ENCODE data around the gene SLC25A25.
"Not testable (repeated sequence)": the region's sequence is repeated elsewhere in the genome, so short reads cannot be mapped to it uniquely, and the experiment has no call there.

The SLC25A25 gene

DNA sequence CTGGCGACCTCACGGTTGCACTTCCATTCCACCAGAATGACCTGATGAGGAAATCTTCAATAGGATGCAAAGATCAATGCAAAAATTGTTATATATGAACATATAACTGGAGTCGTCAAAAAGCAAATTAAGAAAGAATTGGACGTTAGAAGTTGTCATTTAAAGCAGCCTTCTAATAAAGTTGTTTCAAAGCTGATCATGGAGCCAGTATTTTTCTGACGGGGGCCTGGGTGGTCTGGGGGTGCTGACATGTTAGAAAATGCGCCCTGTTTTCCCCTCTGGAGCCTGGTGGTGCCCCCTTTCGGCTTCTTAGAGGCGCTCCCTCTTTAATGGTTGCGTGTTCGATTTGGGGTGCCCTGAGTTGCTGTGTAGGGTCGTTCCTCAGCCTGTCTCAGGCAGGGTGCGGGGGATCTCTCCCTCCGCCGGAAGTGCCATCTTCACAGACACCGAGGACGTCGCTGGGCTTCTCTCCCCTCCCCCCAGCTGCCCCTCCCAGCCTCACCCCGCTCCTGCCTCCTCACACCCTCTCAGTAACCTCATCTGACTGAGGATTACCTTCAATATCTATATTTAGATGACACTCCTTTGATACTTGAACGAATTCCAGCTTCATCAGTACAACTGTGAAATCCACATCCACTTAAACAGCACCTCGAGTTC, 41.1 kb downstream of the SLC25A25 start:
- DNase-seq (ENCODE audit: low read depth): no peak

DNA sequence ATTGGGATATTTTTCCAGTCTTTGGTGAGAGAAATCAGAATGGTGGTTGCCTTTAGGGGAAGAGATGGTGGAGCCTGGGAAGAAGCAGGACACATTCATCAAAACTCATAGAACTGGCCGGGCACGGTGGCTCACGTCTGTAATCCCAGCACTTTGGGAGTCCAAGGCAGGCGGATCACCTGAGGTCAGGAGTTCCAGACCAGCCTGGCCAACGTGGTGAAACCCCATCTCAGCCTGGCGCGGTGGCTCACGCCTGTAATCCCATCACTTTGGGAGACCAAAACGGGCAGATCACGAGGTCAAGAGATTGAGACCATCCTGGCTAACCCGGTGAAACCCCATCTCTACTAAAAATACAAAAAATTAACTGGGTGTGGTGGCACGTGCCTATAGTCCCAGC, 43.7 kb downstream of the SLC25A25 start:
- DNase-seq (ENCODE audit: low read depth): not testable (repeated sequence)

DNA sequence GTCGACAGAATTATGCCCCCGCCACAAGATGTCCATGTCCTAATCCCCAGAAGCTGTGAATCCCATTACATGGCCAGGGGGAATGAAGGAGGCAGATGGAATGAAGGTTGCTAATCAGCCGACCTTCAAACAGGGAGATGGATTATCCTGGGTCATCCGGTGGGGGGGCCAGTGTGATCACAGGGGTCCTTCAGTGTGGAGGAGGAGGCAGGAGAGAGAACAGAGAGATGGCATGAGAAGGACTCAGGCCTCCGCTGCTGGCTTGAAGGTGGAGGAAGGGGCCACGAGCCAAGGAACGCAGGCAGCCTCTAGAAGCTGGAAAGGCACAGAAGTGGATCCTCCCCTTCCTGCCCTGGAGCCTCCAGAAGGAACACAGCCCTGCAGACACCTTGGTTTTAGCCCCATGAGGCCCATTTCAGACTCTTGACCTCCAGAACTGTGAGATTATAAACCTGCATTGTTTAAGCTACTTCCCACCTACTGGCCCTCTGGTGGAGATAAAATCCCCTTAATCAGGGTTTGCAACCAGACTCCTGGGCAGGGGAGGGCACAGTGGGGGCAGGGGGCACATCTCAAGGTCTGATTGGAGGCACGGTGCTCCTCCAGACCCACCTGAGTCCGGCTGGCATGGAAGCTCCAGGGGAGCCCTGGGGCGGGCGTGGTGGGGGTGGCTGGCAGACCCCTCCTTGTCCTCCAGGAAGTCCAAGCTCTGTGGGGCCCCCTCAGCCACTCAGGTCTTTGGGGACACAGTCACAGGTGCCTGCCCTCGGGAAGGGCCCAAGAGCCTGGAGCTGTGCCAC, 45.7 kb downstream of the SLC25A25 start:
- DNase-seq (ENCODE audit: low read depth): no peak

DNA sequence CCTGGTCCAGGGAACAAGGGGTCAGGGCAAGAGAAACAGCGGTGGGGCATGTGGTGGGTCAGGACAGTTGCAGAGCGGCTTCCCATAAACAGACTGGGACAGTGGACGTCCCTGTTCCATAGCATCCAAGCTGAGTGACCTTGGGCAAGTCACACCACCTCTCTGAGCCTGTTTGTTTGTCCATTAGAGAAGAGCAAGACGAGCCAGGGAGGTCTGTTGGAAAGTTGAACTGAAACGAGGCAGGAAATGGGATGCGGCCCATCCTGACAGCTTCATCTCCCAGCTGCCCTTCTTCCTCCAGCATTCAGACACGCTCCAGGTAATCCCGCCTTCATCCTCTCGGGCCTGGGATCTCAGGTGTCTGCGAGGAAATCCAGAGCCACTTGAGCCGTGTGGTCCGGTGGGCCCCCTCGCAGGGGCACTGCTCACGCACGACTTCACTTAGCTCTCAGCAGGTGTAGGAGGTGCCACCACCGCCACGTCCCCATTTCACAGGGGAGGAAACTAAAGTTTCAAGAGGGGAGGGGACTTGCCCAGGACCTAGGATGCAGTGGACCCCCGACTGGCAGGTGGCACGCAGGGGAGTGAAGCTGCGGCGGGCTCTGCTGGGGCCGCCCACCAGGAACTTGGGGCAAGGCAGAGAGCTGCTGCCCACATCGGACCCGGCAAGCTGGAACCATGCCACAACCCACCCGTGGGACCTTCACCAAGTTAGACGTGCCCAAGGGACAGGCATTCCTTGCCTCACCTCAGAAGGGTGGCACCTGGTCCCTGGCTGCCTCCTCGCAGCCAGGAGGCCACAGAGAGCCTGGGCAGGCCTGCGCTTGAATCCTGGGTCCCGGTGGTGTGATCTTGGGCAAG, 46.5 kb downstream of the SLC25A25 start:
- DNase-seq (ENCODE audit: low read depth): no peak

DNA sequence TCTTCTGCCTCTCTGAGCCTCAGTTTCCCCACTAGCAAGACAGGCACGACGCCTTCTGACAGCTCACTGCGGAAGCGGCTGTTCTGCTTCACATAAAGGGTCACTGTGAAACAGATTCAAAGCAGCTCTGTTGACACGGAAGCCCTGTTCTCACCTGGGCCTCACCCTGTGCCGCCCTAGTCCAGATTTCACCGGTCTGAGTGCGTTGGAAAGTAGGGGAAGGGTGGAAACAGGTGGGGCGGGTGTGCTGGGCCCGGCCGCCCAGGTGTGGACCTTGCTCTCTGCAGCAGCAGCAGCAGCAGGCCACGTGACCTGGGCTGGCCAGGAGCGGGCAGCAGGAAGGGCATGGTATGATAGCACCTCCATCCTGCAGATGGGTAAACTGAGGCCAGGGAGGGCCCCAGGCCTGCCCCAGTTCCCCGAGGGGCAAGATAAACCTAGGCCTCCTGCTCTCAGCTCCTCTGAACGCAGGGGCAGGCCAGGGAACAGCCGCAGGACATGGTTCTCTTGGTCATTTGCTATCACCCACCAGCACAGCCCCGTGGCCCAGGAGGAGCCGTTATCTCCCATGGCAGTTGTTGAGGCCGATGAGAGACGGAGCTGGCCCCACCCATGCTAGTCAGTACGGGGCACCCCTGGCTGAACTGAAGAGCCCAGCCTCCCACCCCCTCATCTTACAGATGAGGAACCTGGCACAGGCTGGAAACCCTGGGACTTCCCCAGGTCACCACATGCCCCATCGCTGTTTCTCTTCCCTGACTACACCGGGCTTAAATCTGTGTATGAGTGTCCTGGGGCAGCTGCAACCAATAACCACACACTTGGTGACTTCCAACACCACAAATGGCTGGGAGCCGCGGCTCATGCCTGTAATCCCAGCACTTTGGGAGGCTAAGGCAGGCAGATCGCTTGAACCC, 47.4 kb downstream of the SLC25A25 start:
- no peak for DNase-seq (ENCODE audit: low read depth)

DNA sequence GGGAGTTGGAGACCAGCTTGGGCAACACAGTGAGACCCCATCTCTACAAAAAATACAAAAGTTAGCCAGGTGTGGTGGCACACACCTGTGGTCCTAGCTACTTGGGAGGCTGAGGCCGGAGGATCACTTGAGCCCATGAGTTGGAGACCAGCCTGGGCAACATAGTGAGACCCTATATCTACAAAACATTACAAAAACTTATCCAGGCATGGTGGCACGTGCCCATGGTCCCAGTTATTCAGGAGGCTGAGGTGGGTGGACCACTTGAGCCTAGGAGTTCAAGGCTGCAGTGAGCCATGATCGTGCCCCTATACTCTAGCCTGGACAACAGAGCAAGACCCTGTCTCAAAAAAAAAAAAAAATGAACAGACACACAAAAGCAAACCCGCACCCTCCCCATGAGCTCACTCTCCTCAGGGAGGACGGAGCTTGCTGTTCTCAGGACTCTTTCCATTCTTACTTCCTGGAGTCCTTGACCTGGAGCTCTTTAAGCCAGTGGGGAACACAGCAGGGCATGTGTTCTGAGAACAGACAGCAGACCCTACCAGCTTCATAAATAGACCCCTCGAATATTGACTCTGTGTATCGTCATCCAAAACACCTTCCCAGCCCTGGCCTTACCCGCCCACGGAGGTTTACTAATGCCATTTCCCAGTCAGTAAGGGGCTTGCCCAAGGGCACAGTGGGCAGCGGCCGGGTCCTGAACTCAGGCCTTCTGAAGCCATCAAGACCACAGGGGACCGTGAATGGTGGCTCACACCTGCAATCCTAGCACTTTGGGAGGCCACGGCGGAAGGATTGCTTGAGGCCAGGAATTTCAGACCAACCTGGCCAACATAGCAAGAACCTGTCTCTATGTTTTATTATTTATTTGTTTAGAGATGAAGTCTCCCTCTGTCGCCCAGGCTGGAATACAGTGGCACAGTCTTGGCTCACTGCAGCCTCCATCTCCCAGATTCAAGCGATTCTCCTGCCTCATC, 48.4 kb downstream of the SLC25A25 start:
- DNase-seq (ENCODE audit: low read depth): no peak

DNA sequence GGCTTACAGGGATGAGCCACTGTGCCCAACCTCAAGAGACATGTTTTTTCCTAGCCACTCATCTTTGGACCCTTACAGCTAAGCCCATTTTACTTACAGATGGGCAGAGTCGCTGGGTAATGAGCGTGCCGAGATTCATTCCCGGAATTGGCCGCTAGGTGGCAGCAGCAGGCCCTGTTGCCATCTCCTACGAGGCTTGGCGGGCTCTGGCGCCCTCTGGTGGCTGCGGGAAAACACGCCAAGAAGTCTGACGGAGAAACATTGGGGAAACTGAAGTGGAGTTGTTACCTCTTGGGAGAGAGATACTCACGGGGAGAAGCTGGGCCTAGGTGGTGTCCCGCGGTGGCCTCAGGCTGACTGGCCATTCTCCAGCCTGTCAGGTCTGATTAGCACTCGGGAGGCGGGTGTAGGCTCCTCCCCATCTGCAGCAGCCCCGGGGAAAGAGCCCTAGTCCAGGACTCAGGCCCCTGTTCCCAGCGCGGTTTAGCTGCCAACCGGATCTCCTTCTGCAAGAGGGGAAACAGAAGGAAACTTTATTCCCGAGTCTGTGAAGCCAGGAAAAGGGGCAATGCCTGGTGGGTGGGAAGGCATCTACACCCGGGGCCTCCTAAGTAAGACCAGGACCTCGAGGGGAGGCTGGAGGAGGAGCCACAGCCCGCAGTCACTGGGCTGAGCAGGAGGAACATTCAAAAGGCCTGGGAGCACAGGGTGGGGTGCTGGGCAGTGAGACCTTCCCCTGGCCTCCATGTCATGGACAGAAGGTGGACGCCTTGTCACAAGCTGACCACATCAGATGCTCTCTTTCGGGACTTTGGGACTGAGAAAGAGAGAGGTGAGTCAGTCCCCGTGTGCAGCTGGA, 49.8 kb downstream of the SLC25A25 start:
- DNase-seq (ENCODE audit: low read depth): peak; percentile 88

DNA sequence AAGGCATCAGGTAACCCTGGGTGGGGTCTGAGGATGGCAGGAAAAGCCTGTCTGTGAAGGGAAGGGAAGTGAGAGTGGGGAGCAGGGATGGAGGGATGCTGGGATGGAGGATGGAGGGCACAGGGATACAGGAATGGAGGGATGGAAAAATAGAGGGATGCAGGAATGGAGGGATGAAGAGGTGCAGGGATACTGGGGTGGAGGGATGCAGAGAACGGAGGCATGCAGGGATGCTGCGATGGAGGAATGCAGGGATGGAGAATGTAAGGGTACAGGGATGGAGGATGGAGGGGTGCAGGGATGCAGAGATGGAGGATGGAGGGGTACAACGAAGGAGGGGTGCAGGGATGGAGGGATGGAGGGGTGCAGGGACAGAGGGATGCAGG, 50.4 kb downstream of the SLC25A25 start:
- no peak for DNase-seq (ENCODE audit: low read depth)

DNA sequence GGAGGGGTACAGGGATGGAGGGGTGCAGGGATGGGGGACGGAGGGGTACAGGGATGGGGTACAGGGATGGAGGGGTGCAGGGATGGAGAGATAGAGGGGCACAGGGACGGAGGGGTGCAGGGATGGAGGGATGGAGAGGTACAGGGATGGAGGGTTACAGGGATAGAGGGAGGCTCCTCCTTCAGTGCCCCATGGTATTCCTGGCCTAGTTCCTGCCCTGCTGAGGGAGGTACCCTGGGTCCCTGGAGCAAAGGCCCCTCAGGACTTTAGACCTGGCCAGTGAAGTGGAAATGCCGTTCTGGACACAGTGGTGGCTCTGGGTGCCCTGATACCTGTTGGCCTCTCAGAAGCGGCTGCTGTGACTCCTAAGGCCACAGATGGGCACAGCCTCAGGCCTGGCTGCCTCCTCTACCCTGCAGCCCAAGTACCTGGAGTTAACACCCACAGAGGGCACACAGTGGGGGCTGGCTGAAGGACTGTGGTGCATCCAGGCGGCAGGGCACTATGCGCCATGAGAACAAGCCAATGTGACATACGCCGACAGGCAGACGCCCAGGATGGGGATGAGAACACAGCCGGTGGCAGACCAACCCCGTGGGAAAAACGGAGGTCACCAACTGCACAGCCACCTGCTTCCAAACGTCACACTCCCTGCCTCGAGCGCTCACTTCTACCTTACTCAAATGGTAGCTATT, 51.1 kb downstream of the SLC25A25 start:
- DNase-seq (ENCODE audit: low read depth): no peak

DNA sequence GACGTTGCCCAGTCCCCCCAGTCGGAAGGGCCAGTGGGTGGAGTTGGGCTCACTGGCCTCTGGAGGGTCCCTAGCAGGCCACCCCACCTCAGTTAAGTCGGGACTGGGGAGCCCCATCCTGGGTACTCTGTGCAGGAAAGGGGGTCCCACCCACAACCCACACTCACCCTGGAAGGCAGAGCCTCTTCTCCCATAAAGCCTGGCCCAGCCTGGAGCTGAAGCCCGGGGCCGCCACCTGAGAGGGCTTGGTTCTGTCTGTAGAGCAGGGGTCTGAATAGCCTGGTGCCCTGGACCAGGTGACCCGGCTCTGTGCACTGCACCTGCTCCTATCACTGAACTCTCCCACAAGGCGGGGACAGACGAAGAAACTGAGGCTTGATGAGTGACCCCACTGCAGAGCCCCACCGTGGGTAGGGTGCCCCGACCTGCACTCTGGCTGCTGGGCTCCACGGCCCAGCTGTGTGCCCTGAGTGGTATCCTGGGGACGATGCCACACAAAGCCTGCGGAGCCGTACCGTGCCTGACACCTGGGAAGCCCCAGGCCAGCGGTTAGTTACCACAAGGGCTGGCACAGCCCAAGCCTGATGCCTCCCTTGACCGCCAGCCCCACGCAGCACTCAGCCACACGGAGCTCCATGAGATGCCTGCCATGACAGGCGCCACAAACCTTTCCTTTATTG, 52.2 kb downstream of the SLC25A25 start:
- no peak for DNase-seq (ENCODE audit: low read depth)

DNA sequence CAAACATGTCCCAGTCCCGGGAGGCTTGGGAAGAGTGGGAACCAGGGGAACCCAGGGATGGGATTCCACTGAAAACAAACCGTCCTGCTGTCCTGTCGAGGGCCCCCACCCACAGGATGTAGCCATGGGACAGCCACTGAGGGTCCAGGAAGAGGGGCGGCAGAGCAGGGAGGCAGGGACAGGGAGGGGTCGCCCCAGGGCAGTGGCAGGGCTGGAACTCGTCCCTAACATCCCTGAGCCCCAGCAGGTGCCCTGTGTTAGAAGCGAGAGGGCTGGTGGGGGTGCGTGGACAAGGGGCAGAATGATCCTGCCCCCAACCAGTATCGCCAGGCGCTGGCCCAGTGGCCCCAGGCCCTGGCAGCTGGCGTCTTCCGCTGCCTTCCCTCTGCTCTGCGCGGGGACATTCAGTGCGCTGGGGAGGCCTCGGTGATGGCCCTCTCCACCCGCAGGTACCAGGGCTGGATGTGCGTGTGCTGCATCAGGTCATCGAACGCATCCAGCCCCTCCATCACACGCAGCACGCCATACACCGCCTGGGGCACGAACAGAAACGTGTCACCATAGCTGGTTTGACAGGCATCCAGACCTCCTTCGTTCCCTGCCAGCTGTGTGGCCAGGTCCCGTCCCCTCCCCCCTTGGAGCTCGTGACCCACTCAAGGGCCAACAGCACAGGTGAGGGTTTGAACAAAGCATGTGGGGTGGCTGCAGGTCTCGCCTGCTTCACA, 52.9 kb downstream of the SLC25A25 start:
- no peak for DNase-seq (ENCODE audit: low read depth)

DNA sequence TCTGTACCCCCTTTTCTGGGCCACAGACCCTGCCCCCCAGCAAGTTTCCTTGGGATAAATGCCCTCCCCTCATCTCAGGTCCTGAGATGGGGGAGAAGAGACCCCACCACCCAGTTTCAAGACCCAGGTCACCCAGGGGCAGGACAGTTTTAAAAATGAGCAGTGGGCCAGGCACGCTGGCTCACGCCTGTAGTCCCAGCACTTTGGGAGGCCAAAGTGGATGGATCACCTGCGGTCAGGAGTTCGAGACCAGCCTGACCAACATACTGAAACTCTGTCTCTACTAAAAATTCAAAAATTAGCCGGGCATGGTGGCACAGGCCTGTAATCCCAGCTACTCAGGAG, 53.4 kb downstream of the SLC25A25 start:
- DNase-seq (ENCODE audit: low read depth): no peak

DNA sequence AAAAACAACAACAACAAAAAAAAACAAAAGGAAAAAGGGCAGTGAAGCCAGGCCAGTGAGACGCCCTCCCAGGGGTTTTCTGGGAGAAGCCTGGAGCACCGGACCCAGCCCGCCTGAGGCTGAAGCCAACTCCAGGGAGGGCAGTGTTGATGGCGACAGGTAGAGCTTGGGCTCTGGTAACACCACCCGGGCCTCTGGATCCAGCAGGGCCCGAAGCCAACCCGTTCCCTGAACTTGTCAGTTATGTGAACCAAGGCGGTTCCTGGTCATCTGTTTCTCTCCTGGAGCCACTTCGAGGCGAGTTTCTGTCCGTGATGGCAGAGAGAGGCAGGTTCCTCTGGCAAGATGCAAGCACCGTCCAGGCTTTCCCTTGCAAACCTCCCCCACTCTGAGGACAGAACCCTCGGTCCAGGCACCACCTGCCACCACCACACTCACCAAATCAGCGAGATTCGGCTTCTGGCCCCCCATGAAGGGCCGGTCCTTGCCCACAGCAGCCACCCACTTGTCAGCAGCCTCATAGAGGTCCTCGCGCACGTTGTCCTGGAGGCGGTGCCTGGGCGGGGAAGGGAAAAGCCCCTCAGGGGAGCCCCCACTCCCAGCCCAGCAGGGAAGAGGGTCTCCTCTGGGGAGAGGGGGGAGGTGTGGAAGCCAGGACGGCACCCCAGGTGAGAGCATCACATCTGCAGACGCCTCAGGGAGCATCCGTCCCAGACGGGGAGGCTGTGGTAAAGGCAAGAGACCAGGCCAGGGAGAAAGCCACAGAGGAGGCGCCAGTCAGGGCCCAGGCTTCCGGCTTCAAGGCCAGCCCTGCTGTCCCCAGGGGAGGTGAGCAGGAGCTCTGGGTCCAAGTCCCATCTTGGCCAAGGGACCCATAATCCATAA, 54.1 kb downstream of the SLC25A25 start:
- DNase-seq (ENCODE audit: low read depth): no peak

DNA sequence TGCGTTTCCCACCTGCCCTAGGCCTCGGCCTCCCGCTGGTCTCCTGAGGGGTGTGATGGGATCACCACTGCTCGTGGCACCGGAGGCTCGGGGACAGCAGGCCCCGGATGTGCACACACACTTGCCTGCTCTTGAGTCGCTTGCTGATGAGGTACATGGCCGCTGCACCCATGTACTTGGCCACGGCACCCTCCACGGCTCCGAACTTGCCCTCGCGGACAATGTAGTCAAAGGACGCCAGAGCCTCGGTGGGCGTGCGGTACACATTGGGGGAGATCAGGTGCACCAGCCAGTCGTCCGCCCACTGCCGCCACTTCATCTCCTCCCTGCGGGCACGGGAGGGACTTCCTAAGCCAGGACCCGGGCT, 54.8 kb downstream of the SLC25A25 start:
- DNase-seq (ENCODE audit: low read depth): no peak

DNA sequence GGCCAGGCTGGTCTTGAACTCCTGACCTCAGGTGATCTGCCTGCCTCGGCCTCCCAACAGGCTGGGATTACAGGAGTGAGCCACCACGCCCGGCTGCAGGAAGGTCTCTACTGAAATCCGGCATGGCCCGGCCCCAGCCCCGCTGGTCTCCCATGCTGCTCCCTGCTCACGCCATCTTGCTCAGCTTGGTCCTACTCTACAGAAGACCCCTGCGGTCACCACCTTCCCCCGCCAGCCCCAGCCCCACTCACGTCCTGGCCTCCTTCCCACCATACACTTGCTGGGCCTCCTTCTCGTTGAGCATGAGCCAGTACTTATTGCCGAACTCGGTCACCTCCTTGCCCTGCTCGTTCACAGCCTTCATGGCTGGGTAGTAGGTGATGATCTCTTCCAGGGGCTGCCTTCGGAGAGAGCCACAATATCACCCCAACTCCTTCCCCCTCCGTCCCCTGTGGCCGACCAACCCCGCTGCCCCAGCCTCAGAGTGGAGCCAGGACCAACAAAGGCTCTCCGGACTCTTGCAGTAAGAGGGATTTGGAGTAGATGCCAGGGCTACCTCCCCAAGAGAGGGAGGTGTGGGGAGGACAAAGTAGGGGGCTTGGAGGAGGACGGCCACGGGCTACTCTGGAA, 55.5 kb downstream of the SLC25A25 start:
- no peak for DNase-seq (ENCODE audit: low read depth)

DNA sequence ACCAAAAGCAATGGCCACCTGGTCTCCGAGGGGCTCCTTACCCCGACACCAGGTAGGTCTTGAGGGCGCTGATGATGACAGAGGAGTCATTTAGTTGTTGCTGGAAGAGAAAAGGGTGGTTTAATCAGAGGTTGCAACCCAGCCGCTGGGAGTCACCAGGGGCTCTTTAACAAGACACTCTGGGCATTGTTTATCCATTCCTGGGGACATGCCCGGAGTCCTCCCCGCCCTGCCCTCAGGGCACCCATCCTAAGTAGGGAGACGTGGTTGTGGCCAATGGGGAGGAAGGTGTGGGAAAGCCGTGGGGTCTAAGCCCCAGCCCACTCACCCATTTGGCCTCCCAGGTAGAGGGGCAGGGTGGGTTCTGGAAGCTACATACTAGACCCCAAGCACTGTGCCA, 56.4 kb downstream of the SLC25A25 start:
- DNase-seq (ENCODE audit: low read depth): no peak

All from ELR (cell line).